ENCODE results near the gene CASKIN1. TPM values are rescaled to one million over a fixed set of nuclear protein-coding genes. Genes with fewer than 3 reads are reported as not detected.
"Not testable (repeated sequence)": the region's sequence is repeated elsewhere in the genome, so short reads cannot be mapped to it uniquely, and the experiment has no call there.

Gene CASKIN1

GRCh38 chr16:2129890-2130447 lies 66.4 kb downstream of the CASKIN1 start:
- no CpG with 5 or more reads among the region's 22 CpGs for WGBS, 2 donors (ENCODE audit: extremely low coverage in 2 of 2, insufficient read length in 2 of 2, insufficient replicate concordance in 1 of 2)
- H2BK12ac ChIP-seq (ENCODE audit: low read length); H2BK5ac ChIP-seq (ENCODE audit: low read length); H2AK5ac ChIP-seq (ENCODE audit: low read depth, low read length); H3K9me3 ChIP-seq (replicated peaks in 1 of 2; ENCODE audit: control insufficient read depth in 2 of 2, insufficient read depth in 1 of 2, low read depth in 1 of 2, low read length in 2 of 2); H3K4me3 ChIP-seq (ENCODE audit: low read length in 2 of 2); H2BK15ac ChIP-seq (ENCODE audit: low read length); H3K4me2 ChIP-seq (ENCODE audit: insufficient read depth, low read length, poor library complexity, severe bottlenecking); H3K27ac ChIP-seq (replicated peaks; ENCODE audit: low read length); H3K9ac ChIP-seq (ENCODE audit: low read depth, low read length, poor library complexity); H2BK120ac ChIP-seq (ENCODE audit: low read depth, low read length); H3K4ac ChIP-seq (ENCODE audit: low read length); H4K8ac ChIP-seq (ENCODE audit: low read depth, low read length); H3K18ac ChIP-seq (ENCODE audit: low read length); H3K23ac ChIP-seq (ENCODE audit: low read depth, low read length, poor library complexity); H3K14ac ChIP-seq (ENCODE audit: low read length); H3K36me3 ChIP-seq (replicated peaks in 1 of 2; ENCODE audit: control insufficient read depth in 2 of 2, insufficient read depth in 2 of 2, low read length in 2 of 2); H2AFZ ChIP-seq (ENCODE audit: low read length); DNase-seq (ENCODE audit: low spot score); H3K27me3 ChIP-seq (ENCODE audit: control insufficient read depth in 3 of 3, insufficient read depth in 3 of 3, low read depth in 1 of 3, low read length in 3 of 3); H4K91ac ChIP-seq (ENCODE audit: low read depth, low read length, poor library complexity); H3K79me1 ChIP-seq (ENCODE audit: low read depth, low read length): not testable (repeated sequence)
- peaks cover 7 to 13% of the 10 kb centered on the region in 2 donors for H3K4me1 ChIP-seq (ENCODE audit: control insufficient read depth in 2 of 2, insufficient read depth in 1 of 2, low read depth in 1 of 2, low read length in 2 of 2)

GRCh38 chr16:2129251-2129650 lies 67.2 kb downstream of the CASKIN1 start:
- not testable (repeated sequence) for H3K79me1 ChIP-seq (ENCODE audit: low read depth, low read length); H2BK5ac ChIP-seq (ENCODE audit: low read length); H3K4me2 ChIP-seq (ENCODE audit: insufficient read depth, low read length, poor library complexity, severe bottlenecking); H2AK5ac ChIP-seq (ENCODE audit: low read depth, low read length); H3K14ac ChIP-seq (ENCODE audit: low read length); H3K18ac ChIP-seq (ENCODE audit: low read length); H3K27me3 ChIP-seq (ENCODE audit: control insufficient read depth in 3 of 3, insufficient read depth in 3 of 3, low read depth in 1 of 3, low read length in 3 of 3); H3K23ac ChIP-seq (ENCODE audit: low read depth, low read length, poor library complexity); H4K91ac ChIP-seq (ENCODE audit: low read depth, low read length, poor library complexity); H3K4ac ChIP-seq (ENCODE audit: low read length); DNase-seq (ENCODE audit: low spot score); H2BK120ac ChIP-seq (ENCODE audit: low read depth, low read length); H3K27ac ChIP-seq (replicated peaks; ENCODE audit: low read length); H2BK15ac ChIP-seq (ENCODE audit: low read length); H3K4me3 ChIP-seq (ENCODE audit: low read length in 2 of 2); H3K36me3 ChIP-seq (replicated peaks in 1 of 2; ENCODE audit: control insufficient read depth in 2 of 2, insufficient read depth in 2 of 2, low read length in 2 of 2); H3K9me3 ChIP-seq (replicated peaks in 1 of 2; ENCODE audit: control insufficient read depth in 2 of 2, insufficient read depth in 1 of 2, low read depth in 1 of 2, low read length in 2 of 2); H2BK12ac ChIP-seq (ENCODE audit: low read length); H3K9ac ChIP-seq (ENCODE audit: low read depth, low read length, poor library complexity); H2AFZ ChIP-seq (ENCODE audit: low read length); H4K8ac ChIP-seq (ENCODE audit: low read depth, low read length)
- peaks cover 7 to 16% of the 10 kb centered on the region in 2 donors for H3K4me1 ChIP-seq (ENCODE audit: control insufficient read depth in 2 of 2, insufficient read depth in 1 of 2, low read depth in 1 of 2, low read length in 2 of 2)
- WGBS, 2 donors (ENCODE audit: extremely low coverage in 2 of 2, insufficient read length in 2 of 2, insufficient replicate concordance in 1 of 2), result no CpG with 5 or more reads among the region's 11 CpGs

- not testable (repeated sequence) for DNase-seq (ENCODE audit: low spot score); H3K4me2 ChIP-seq (ENCODE audit: insufficient read depth, low read length, poor library complexity, severe bottlenecking); H2AK5ac ChIP-seq (ENCODE audit: low read depth, low read length); H4K91ac ChIP-seq (ENCODE audit: low read depth, low read length, poor library complexity); H2AFZ ChIP-seq (ENCODE audit: low read length); H3K79me1 ChIP-seq (ENCODE audit: low read depth, low read length); H4K8ac ChIP-seq (ENCODE audit: low read depth, low read length); H3K36me3 ChIP-seq (replicated peaks in 1 of 2; ENCODE audit: control insufficient read depth in 2 of 2, insufficient read depth in 2 of 2, low read length in 2 of 2); H3K14ac ChIP-seq (ENCODE audit: low read length); H3K9me3 ChIP-seq (replicated peaks in 1 of 2; ENCODE audit: control insufficient read depth in 2 of 2, insufficient read depth in 1 of 2, low read depth in 1 of 2, low read length in 2 of 2); H3K9ac ChIP-seq (ENCODE audit: low read depth, low read length, poor library complexity); H2BK120ac ChIP-seq (ENCODE audit: low read depth, low read length); H3K4ac ChIP-seq (ENCODE audit: low read length); H3K18ac ChIP-seq (ENCODE audit: low read length); H3K23ac ChIP-seq (ENCODE audit: low read depth, low read length, poor library complexity); H2BK15ac ChIP-seq (ENCODE audit: low read length); H2BK5ac ChIP-seq (ENCODE audit: low read length); H3K27ac ChIP-seq (replicated peaks; ENCODE audit: low read length); H3K4me3 ChIP-seq (ENCODE audit: low read length in 2 of 2); H3K27me3 ChIP-seq (ENCODE audit: control insufficient read depth in 3 of 3, insufficient read depth in 3 of 3, low read depth in 1 of 3, low read length in 3 of 3); H2BK12ac ChIP-seq (ENCODE audit: low read length)
- peaks cover 7 to 17% of the 10 kb centered on the region in 2 donors for H3K4me1 ChIP-seq (ENCODE audit: control insufficient read depth in 2 of 2, insufficient read depth in 1 of 2, low read depth in 1 of 2, low read length in 2 of 2)
- no CpG with 5 or more reads among the region's 3 CpGs for WGBS, 2 donors (ENCODE audit: extremely low coverage in 2 of 2, insufficient read length in 2 of 2, insufficient replicate concordance in 1 of 2)
Observed at GRCh38 chr16:2127630-2128280, 68.7 kb downstream of the CASKIN1 start.

Small RNAs within 50 kb of the gene (small RNA-seq; reads per million reads assigned to genes)
- not detected for gene MIR3180-5 (ENCODE audit: insufficient read depth)
- gene MIR4516 (ENCODE audit: insufficient read depth), result not detected
- gene RF00019 (ENCODE audit: insufficient read depth), result not detected
- gene SNORD60 (ENCODE audit: insufficient read depth), result not detected

Data from neuronal stem cell (in vitro differentiated cells).